Liver (tissue), 9 donors: Measurements from ENCODE around the gene SNCB. TPM values are rescaled to one million over a fixed set of nuclear protein-coding genes. Genes with fewer than 3 reads are reported as not detected.
"Not testable (repeated sequence)": the region's sequence is repeated elsewhere in the genome, so short reads cannot be mapped to it uniquely, and the experiment has no call there.

Experiments used
- DNase-seq: peaks from one replicate; pipeline ENCODE4 v3.0.0-alpha.2; 2017; ENCODE audit warnings: low spot score
- H3K27ac ChIP-seq, 2 donors: one replicate each; pipeline ENCODE4 v1.7.0; 2013; ENCODE audit warnings: inconsistent platforms in 2 of 2, low read length in 2 of 2, control low read depth in 1 of 2, low read depth in 1 of 2, mild to moderate bottlenecking in 1 of 2
- H3K27me3 ChIP-seq, 4 donors: one replicate each; pipeline versions ENCODE4 v1.6.1 to v1.7.0; 2013; ENCODE audit warnings: low read length in 3 of 4, inconsistent platforms in 1 of 4, mild to moderate bottlenecking in 1 of 4, moderate library complexity in 1 of 4; ENCODE audit not compliant: control insufficient read depth in 4 of 4, insufficient read depth in 4 of 4
- H3K36me3 ChIP-seq, 4 donors: one replicate each; pipeline versions ENCODE4 v1.6.1 to v1.7.0; 2013; ENCODE audit warnings: low read length in 3 of 4, mild to moderate bottlenecking in 3 of 4, low read depth in 1 of 4, moderate library complexity in 1 of 4; ENCODE audit not compliant: control insufficient read depth in 4 of 4, insufficient read depth in 3 of 4
- H3K4me1 ChIP-seq, 4 donors: one replicate each; pipeline versions ENCODE4 v1.6.1 to v1.7.0; 2013; ENCODE audit warnings: low read length in 3 of 4, mild to moderate bottlenecking in 3 of 4, moderate library complexity in 1 of 4; ENCODE audit not compliant: control insufficient read depth in 4 of 4, insufficient read depth in 4 of 4
- H3K4me3 ChIP-seq, 3 donors: one replicate each; pipeline versions ENCODE4 v1.6.1 to v1.7.0; 2013; ENCODE audit warnings: low read length in 3 of 3, control low read depth in 1 of 3, low read depth in 1 of 3, mild to moderate bottlenecking in 1 of 3
- H3K9ac ChIP-seq, 2 donors: one replicate each; pipeline ENCODE4 v1.7.0; 2013; ENCODE audit warnings: low read length in 2 of 2, mild to moderate bottlenecking in 2 of 2, moderate library complexity in 2 of 2, control low read depth in 1 of 2, low read depth in 1 of 2
- H3K9me3 ChIP-seq, 4 donors: one replicate each; pipeline versions ENCODE4 v1.6.1 to v1.7.0; 2013; ENCODE audit warnings: low read length in 3 of 4; ENCODE audit not compliant: control insufficient read depth in 4 of 4
- FOXA2 ChIP-seq: IDR thresholded peaks from 2 replicates; pipeline ENCODE4 v1.6.1; 2016; ENCODE audit warnings: antibody characterized with exemption
- GABPA ChIP-seq, 2 donors: IDR thresholded peaks in 1 of 2; conservative IDR thresholded peaks in 1 of 2; 2 replicates each; pipeline ENCODE4 v1.6.1; 2016; ENCODE audit warnings: antibody characterized with exemption in 2 of 2, mild to moderate bottlenecking in 1 of 2, moderate library complexity in 1 of 2
- MAX ChIP-seq: IDR thresholded peaks from 2 replicates; pipeline ENCODE4 v1.6.1; 2016; ENCODE audit warnings: antibody characterized with exemption
- RAD21 ChIP-seq, 2 donors: IDR thresholded peaks; 2 replicates each; pipeline ENCODE4 v1.6.1; 2016; ENCODE audit warnings: antibody characterized with exemption in 2 of 2, mild to moderate bottlenecking in 2 of 2
- REST ChIP-seq: IDR thresholded peaks from 2 replicates; pipeline ENCODE4 v1.6.1; 2016; ENCODE audit warnings: antibody characterized with exemption, mild to moderate bottlenecking
- RXRA ChIP-seq, 2 donors: IDR thresholded peaks; 2 replicates each; pipeline ENCODE4 v1.6.1; 2017 to 2018; ENCODE audit warnings: antibody characterized with exemption in 2 of 2, mild to moderate bottlenecking in 1 of 2
- SP1 ChIP-seq: IDR thresholded peaks from 2 replicates; pipeline ENCODE4 v1.6.1; 2018; ENCODE audit warnings: antibody characterized with exemption, mild to moderate bottlenecking
- WGBS: extraction: QIAGEN DNeasy Blood & Tissue Kit; methylation state at CpG from one replicate; pipeline ENCODE4 v1.1.7; 2013; 5-methylcytosine and 5-hydroxymethylcytosine counted together
- polyA plus RNA-seq, 2 donors: library from polyadenylated mRNA; stranded (reverse) in 1 of 2; unstranded in 1 of 2; fragments of 200-250 nt in 1 of 2; fragments of >200 nt in 1 of 2; fragmentation: Nextera tagmentation in 1 of 2; extraction: Ambion mirVana in 1 of 2; gene quantifications; one replicate each; pipeline versions ENCODE4 v1.2.1 to v1.2.3, GENCODE V29; 2013 to 2015
- total RNA-seq, 2 donors: library from RNA; depleted of rRNA; stranded (reverse); fragments of >200 nt; gene quantifications; one replicate each; pipeline ENCODE4 v1.2.3, GENCODE V29; 2014
- TF ChIP-seq, protein P1 (sequence below): fragments of 150-350 bp; IDR thresholded peaks from 2 replicates; pipeline ENCODE4 v1.5.1; 2017; ENCODE audit warnings: improper control_type of control experiment, low read depth, low read length; ENCODE audit not compliant: missing input control
- donor health status: healthy.
- donor health status: healthy.
- donor health status: healthy.
- donor health status: healthy.
- donor health status: healthy.

Gene SNCB
- total and polyA plus RNA-seq, 4 donors, result not detected

- Histone ChIP-seq H3K9me3 (no peaks in the 10 kb centered on the region), H3K27me3 (no peaks in the 10 kb centered on the region), H3K4me1 (peaks cover 0 to 8% (median 3%) of the 10 kb centered on the region in 4 donors), H3K9ac (no peak overlapping the region), H3K27ac (no peak overlapping the region), H3K4me3 (no peak overlapping the region), H3K36me3 (no peaks in the 10 kb centered on the region)
- WGBS, result 73% methylated on average over 12 of the region's 12 CpGs
- no peak for TF ChIP-seq RXRA (IDR thresholded peaks at IDR 0.05)
- TF ChIP-seq SP1, result no peak
- TF ChIP-seq, protein P1, sequence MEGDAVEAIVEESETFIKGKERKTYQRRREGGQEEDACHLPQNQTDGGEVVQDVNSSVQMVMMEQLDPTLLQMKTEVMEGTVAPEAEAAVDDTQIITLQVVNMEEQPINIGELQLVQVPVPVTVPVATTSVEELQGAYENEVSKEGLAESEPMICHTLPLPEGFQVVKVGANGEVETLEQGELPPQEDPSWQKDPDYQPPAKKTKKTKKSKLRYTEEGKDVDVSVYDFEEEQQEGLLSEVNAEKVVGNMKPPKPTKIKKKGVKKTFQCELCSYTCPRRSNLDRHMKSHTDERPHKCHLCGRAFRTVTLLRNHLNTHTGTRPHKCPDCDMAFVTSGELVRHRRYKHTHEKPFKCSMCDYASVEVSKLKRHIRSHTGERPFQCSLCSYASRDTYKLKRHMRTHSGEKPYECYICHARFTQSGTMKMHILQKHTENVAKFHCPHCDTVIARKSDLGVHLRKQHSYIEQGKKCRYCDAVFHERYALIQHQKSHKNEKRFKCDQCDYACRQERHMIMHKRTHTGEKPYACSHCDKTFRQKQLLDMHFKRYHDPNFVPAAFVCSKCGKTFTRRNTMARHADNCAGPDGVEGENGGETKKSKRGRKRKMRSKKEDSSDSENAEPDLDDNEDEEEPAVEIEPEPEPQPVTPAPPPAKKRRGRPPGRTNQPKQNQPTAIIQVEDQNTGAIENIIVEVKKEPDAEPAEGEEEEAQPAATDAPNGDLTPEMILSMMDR, result no peak
- no peak for TF ChIP-seq FOXA2
- no peak for TF ChIP-seq RAD21 (IDR thresholded peaks at IDR 0.05)
- DNase-seq, result no peak
Observed at GRCh38 chr5:176601901-176602482, 28.3 kb downstream of the SNCB start.

DNA sequence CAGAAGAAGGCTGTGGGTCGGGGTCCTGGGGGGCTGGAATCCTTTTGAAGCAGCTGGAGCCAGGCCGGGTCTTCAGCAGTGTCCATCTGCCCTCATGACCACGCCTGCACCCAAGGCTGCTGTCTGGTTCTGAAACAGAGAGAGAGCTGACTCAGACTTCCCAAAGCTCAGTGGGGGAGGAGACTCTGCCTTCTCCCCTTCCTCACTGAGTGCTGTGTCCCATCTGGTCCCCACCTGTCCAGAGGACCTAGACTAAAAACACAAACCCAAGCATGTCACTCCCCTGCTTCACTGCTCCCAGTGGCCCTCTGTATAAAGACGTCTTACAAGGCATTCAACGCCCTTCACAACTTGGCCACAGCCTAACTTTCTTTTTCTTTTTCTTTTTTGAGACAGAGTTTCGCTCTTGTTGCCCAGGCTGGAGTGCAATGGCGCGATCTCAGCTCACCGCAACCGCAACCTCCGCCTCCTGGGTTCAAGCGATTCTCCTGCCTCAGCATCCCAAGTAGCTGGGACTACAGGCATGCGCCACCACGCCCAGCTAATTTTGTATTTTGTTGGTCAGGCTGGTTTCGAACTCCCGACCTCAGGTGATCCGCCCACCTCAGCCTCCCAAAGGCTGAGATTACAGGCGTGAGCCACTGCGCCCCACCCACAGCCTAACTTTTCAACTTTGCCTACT, 30.4 kb downstream of the SNCB start:
- peaks cover 4 to 16% (median 6%) of the 10 kb centered on the region in 4 donors for H3K4me1 ChIP-seq
- H3K9me3 ChIP-seq, H3K27me3 ChIP-seq, H3K27ac ChIP-seq, H3K36me3 ChIP-seq, H3K4me3 ChIP-seq, DNase-seq, H3K9ac ChIP-seq: not testable (repeated sequence)
- WGBS, result 89% methylated on average over 19 of the region's 19 CpGs

- Histone ChIP-seq H3K4me1 (peaks cover 4 to 16% (median 6%) of the 10 kb centered on the region in 4 donors), H3K9me3 (no peaks in the 10 kb centered on the region), H3K36me3 (peaks cover 0 to 5% (median under 1%) of the 10 kb centered on the region in 4 donors), H3K27ac (no peak overlapping the region), H3K27me3 (no peaks in the 10 kb centered on the region), H3K9ac (no peak overlapping the region), H3K4me3 (peak overlapping the region in 1 of 3 donors; percentile 44)
- 64% methylated on average over 47 of the region's 47 CpGs for WGBS
- no peak for DNase-seq
- TF ChIP-seq REST, result no peak
- TF ChIP-seq, protein P1, result peak; percentile 0
- no peak for TF ChIP-seq GABPA (IDR thresholded peaks at IDR 0.05 in 1 of 2, conservative IDR thresholded peaks at IDR 0.05 in 1 of 2)
- no peak for TF ChIP-seq MAX
- TF ChIP-seq FOXA2, result no peak
Observed at GRCh38 chr5:176597417-176598389, 32.6 kb downstream of the SNCB start.
